Progenitor cell of endocrine pancreas (in vitro differentiated cells): ENCODE results near the gene TKT. TPM values are rescaled to one million over a fixed set of nuclear protein-coding genes. Genes with fewer than 3 reads are reported as not detected.

Experiments used
- DNase-seq: peaks from one replicate; pipeline ENCODE4 v3.0.0; 2021; ENCODE audit warnings: low spot score; ENCODE audit not compliant: unreplicated experiment
- H3K27ac Mint-ChIP-seq: 2 replicates; pipeline ENCODE4 v1.8.0; 2021; ENCODE audit warnings: mild to moderate bottlenecking, moderate library complexity, mixed read lengths
- H3K27me3 Mint-ChIP-seq: 2 replicates; pipeline ENCODE4 v1.8.0; 2021; ENCODE audit warnings: mixed read lengths
- H3K36me3 Mint-ChIP-seq: 2 replicates; pipeline ENCODE4 v1.8.0; 2022; ENCODE audit warnings: mixed read lengths; ENCODE audit not compliant: insufficient read depth
- H3K4me1 Mint-ChIP-seq: 2 replicates; pipeline ENCODE4 v1.8.0; 2021; ENCODE audit warnings: low read depth, mixed read lengths
- H3K4me3 Mint-ChIP-seq: 2 replicates; pipeline ENCODE4 v1.8.0; 2021; ENCODE audit warnings: low read depth, mild to moderate bottlenecking, moderate library complexity, mixed read lengths
- H3K9me3 Mint-ChIP-seq: 2 replicates; pipeline ENCODE4 v1.8.0; 2021; ENCODE audit warnings: low read depth, mixed read lengths
- total RNA-seq: library from RNA; stranded (reverse); gene quantifications from 2 replicates; pipeline ENCODE4 v1.2.1, GENCODE V29; 2021
- TF ChIP-seq, protein P1 (sequence below): fragments of 200-600 bp; sonication (generic); IDR thresholded peaks from one replicate; pipeline ENCODE4 v1.5.0; 2021; ENCODE audit warnings: antibody characterized with exemption, mild to moderate bottlenecking; ENCODE audit not compliant: unreplicated experiment

TKT gene
- total RNA-seq, 1 donor from 2014 or later, result 250 TPM

DNA sequence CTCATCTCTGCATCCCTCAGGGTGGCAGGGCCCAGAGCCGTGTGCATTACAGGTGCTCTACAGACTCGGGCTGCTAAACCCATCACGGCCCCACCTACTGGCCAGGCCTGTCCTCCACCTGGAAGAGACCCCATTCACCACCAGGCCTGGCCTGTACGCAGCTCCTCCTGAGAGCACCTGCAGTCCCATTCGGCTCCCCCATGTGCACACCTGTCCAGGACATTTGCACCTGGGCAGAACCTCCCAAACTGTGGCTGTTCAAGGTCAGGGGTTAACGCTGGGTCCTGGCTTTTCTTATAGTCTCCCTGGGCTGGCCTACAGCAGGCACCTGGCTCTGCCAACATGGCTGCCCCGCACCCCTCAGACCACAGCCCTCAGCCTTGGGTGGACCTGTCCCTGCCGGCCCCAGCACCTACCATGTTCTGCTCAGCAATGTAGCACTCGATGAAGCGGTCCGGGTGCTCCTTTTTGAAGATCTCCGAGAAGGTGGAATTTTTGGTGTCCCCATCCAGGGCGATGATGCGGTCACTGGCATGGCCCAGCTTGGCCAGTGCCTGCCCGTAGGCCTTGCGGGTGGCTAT, 25.7 kb downstream of the TKT start:
- no peak for DNase-seq
- Mint-ChIP-seq H3K36me3 (peaks cover 9% of the 10 kb centered on the region), H3K4me3 (no peak overlapping the region), H3K9me3 (no peaks in the 10 kb centered on the region), H3K27ac (no peak overlapping the region), H3K27me3 (no peaks in the 10 kb centered on the region), H3K4me1 (no peaks in the 10 kb centered on the region)
- TF ChIP-seq, protein P1, sequence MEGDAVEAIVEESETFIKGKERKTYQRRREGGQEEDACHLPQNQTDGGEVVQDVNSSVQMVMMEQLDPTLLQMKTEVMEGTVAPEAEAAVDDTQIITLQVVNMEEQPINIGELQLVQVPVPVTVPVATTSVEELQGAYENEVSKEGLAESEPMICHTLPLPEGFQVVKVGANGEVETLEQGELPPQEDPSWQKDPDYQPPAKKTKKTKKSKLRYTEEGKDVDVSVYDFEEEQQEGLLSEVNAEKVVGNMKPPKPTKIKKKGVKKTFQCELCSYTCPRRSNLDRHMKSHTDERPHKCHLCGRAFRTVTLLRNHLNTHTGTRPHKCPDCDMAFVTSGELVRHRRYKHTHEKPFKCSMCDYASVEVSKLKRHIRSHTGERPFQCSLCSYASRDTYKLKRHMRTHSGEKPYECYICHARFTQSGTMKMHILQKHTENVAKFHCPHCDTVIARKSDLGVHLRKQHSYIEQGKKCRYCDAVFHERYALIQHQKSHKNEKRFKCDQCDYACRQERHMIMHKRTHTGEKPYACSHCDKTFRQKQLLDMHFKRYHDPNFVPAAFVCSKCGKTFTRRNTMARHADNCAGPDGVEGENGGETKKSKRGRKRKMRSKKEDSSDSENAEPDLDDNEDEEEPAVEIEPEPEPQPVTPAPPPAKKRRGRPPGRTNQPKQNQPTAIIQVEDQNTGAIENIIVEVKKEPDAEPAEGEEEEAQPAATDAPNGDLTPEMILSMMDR, result peak; percentile 19

- Mint-ChIP-seq H3K36me3 (peaks cover 9% of the 10 kb centered on the region), H3K27ac (no peak overlapping the region), H3K4me3 (no peak overlapping the region), H3K9me3 (no peaks in the 10 kb centered on the region), H3K27me3 (no peaks in the 10 kb centered on the region), H3K4me1 (no peaks in the 10 kb centered on the region)
- DNase-seq, result no peak
- TF ChIP-seq, protein P1, result no peak
These were observed 26.2 kb downstream of the TKT start for GRCh38 chr3:53229606-53230005.

- H3K4me1 Mint-ChIP-seq, result no peaks in the 10 kb centered on the region
- no peaks in the 10 kb centered on the region for H3K9me3 Mint-ChIP-seq
- peaks cover 9% of the 10 kb centered on the region for H3K36me3 Mint-ChIP-seq
- no peak overlapping the region for H3K27ac Mint-ChIP-seq
- no peaks in the 10 kb centered on the region for H3K27me3 Mint-ChIP-seq
- DNase-seq, result no peak
- TF ChIP-seq, protein P1, result no peak
- no peak overlapping the region for H3K4me3 Mint-ChIP-seq
These were observed 26.7 kb downstream of the TKT start for GRCh38 chr3:53229171-53229570.

- no peaks in the 10 kb centered on the region for H3K4me1 Mint-ChIP-seq
- H3K9me3 Mint-ChIP-seq, result no peaks in the 10 kb centered on the region
- H3K36me3 Mint-ChIP-seq, result peaks cover 11% of the 10 kb centered on the region
- no peak for DNase-seq
- H3K27me3 Mint-ChIP-seq, result no peaks in the 10 kb centered on the region
- TF ChIP-seq, protein P1, result no peak
- H3K27ac Mint-ChIP-seq, result no peak overlapping the region
- no peak overlapping the region for H3K4me3 Mint-ChIP-seq
These were observed 27.6 kb downstream of the TKT start for GRCh38 chr3:53227993-53228885.

DNA sequence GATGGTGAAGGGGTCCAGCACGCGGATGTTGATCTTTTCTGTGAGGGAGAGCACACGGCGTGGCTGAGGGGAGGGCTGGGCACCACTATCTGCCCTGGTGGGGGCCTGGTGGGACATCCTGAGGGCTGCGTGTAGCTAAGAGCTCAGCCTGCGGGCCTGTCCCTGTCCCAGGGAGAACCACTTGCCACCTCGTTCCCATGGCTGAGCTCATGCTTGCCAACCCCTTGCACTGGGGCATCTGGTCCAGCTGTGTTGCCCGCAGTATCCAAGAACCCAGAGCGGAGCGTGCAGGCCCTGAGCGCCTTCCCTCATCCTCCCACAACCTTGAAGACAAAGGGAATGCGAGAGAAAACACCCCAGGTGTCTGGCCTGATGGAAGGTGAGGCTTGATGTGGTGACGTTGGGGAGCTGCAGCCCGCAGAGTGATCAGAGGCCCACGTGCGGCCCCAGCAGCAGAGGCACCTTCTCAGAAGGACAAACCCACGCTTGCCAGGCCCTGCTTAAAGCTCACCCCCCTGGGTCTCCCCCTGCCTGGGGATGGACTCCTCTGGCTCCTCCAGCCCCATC, 28.9 kb downstream of the TKT start:
- Mint-ChIP-seq H3K4me3 (no peak overlapping the region), H3K27ac (no peak overlapping the region), H3K4me1 (no peaks in the 10 kb centered on the region), H3K9me3 (no peaks in the 10 kb centered on the region), H3K27me3 (no peaks in the 10 kb centered on the region), H3K36me3 (peaks cover 10% of the 10 kb centered on the region)
- TF ChIP-seq, protein P1, result no peak
- no peak for DNase-seq
